Esophagus muscularis mucosa (tissue), 4 donors: ENCODE results near the gene SUDS3.

Source experiments
- CTCF ChIP-seq, 3 experiments: fragments of 200-600 bp in 2 of 3; fragments of 450-650 bp in 1 of 3; sonication (generic) in 2 of 3; IDR thresholded peaks; one replicate each; pipeline ENCODE4 v1.5.1; 2017 to 2019; ENCODE audit warnings: antibody characterized with exemption in 3 of 3, mild to moderate bottlenecking in 2 of 3, moderate library complexity in 1 of 3
- EP300 ChIP-seq: sonication (generic); formaldehyde crosslinking; IDR thresholded peaks from one replicate; pipeline ENCODE4 v1.6.1; 2017; ENCODE audit warnings: antibody characterized with exemption
- POLR2A ChIP-seq: fragments of 450-650 bp; IDR thresholded peaks from one replicate; pipeline ENCODE4 v1.6.1; 2017; ENCODE audit warnings: antibody characterized with exemption, moderate library complexity, mild to moderate bottlenecking, low read depth

GRCh38 chr12:118370601-118371000 lies 5.8 kb upstream of the SUDS3 start:
- no peak for TF ChIP-seq CTCF (IDR thresholded peaks at IDR 0.05)
- no peak for TF ChIP-seq EP300
- no peak for TF ChIP-seq POLR2A
